Metanephros (tissue), 1 donor: Measurements from ENCODE around the gene SSR1. TPM values are rescaled to one million over a fixed set of nuclear protein-coding genes. Genes with fewer than 3 reads are reported as not detected.

ENCODE experiments used
- total RNA-seq: library from RNA; depleted of rRNA; stranded (reverse); fragments of >200 nt; gene quantifications from one replicate; pipeline ENCODE4 v1.2.3, GENCODE V29; 2014

The SSR1 gene
- total RNA-seq, result 59.3 TPM

GRCh38 chr6:7312616-7313504 is at the start of gene SSR1:
SSR1 (minus strand) TSS chr6:7313199; CDS start chr6:7313120, 79 bp downstream.

Other genes starting within 250 kb of the SSR1 start
- 52.4 TPM for gene RREB1, start 205.2 kb downstream of the SSR1 start, total RNA-seq
- gene CAGE1, start 76.5 kb upstream of the SSR1 start, total RNA-seq, result not detected
- 19.0 TPM for gene RIOK1, start 76.6 kb upstream of the SSR1 start, total RNA-seq
- 54.6 TPM for gene DSP, start 228.5 kb upstream of the SSR1 start, total RNA-seq